Fibroblast of lung (primary cell): Measurements from ENCODE around the gene DNHD1.

Source experiments
- CTCF ChIP-seq, 2 donors: IDR thresholded peaks in 1 of 2; conservative IDR thresholded peaks in 1 of 2; 1 replicate in 1 of 2; 2 replicates in 1 of 2; pipeline ENCODE4 v1.5.1; 2011 to 2012; ENCODE audit warnings: low read length in 2 of 2, control low read depth in 1 of 2, inconsistent platforms in 1 of 2, low read depth in 1 of 2, mild to moderate bottlenecking in 1 of 2
- EZH2 ChIP-seq: IDR thresholded peaks from 2 replicates; pipeline ENCODE4 v1.5.1; 2012; ENCODE audit warnings: low read length, control low read depth, mild to moderate bottlenecking; ENCODE audit errors: missing control alignments

- TF ChIP-seq CTCF (conservative IDR thresholded peaks at IDR 0.05 in 1 of 2, IDR thresholded peaks at IDR 0.05 in 1 of 2; ENCODE audit: low read depth in 1 of 2, low read length in 2 of 2) (no peak), EZH2 (no peak)
Measured at GRCh38 chr11:6563121-6563619, 66.1 kb downstream of the DNHD1 start.
